Measurements from ENCODE around the gene IPPK.

IPPK gene

GRCh38 chr9:92668746-92669526, 995 bp downstream of the IPPK start:
- peak overlapping the region; percentile 95 for H3K4me3 ChIP-seq (ENCODE audit: low read depth, low read length)
- peaks cover 2% of the 10 kb centered on the region for H3K79me2 ChIP-seq
- peak overlapping the region; percentile 76 for H2AFZ ChIP-seq
- no peaks in the 10 kb centered on the region for H3K9me3 ChIP-seq (ENCODE audit: control insufficient read depth, low read length)
- peak overlapping the region; percentile 83 for H3K4me2 ChIP-seq (ENCODE audit: low read length)
- peaks cover 4% of the 10 kb centered on the region for H3K4me1 ChIP-seq
- no peaks in the 10 kb centered on the region for H3K36me3 ChIP-seq (ENCODE audit: control insufficient read depth, insufficient read depth, low read length)
- no peak for TF ChIP-seq CTCF (IDR thresholded peaks at IDR 0.05)
- H3K9ac ChIP-seq = no peak overlapping the region
- H3K27ac ChIP-seq = peak overlapping the region; percentile 68
- no peaks in the 10 kb centered on the region for H3K27me3 ChIP-seq (ENCODE audit: control insufficient read depth, insufficient read depth, low read length)

- Histone ChIP-seq H3K4me3 (ENCODE audit: low read depth, low read length) (no peak overlapping the region), H3K9ac (no peak overlapping the region), H3K27me3 (ENCODE audit: control insufficient read depth, insufficient read depth, low read length) (no peaks in the 10 kb centered on the region), H3K36me3 (ENCODE audit: control insufficient read depth, insufficient read depth, low read length) (no peaks in the 10 kb centered on the region), H3K9me3 (ENCODE audit: control insufficient read depth, low read length) (no peaks in the 10 kb centered on the region), H3K4me2 (ENCODE audit: low read length) (no peak overlapping the region), H3K4me1 (peaks cover 10% of the 10 kb centered on the region), H3K79me2 (peaks cover 9% of the 10 kb centered on the region), H2AFZ (no peak overlapping the region), H3K27ac (no peak overlapping the region)
- TF ChIP-seq CTCF (IDR thresholded peaks at IDR 0.05) = no peak
These were observed 2.9 kb downstream of the IPPK start for GRCh38 chr9:92666912-92667532.

GRCh38 chr9:92666236-92666635, 3.7 kb downstream of the IPPK start:
- H3K79me2 ChIP-seq = peaks cover 13% of the 10 kb centered on the region
- no peak overlapping the region for H2AFZ ChIP-seq
- H3K27ac ChIP-seq = no peak overlapping the region
- H3K27me3 ChIP-seq (ENCODE audit: control insufficient read depth, insufficient read depth, low read length) = no peaks in the 10 kb centered on the region
- no peaks in the 10 kb centered on the region for H3K36me3 ChIP-seq (ENCODE audit: control insufficient read depth, insufficient read depth, low read length)
- H3K4me2 ChIP-seq (ENCODE audit: low read length) = no peak overlapping the region
- no peaks in the 10 kb centered on the region for H3K9me3 ChIP-seq (ENCODE audit: control insufficient read depth, low read length)
- no peak for TF ChIP-seq CTCF (IDR thresholded peaks at IDR 0.05)
- H3K4me1 ChIP-seq = peaks cover 10% of the 10 kb centered on the region
- H3K9ac ChIP-seq = no peak overlapping the region
- H3K4me3 ChIP-seq (ENCODE audit: low read depth, low read length) = no peak overlapping the region

- Histone ChIP-seq H3K27ac (no peak overlapping the region), H3K4me1 (peaks cover 10% of the 10 kb centered on the region)
These were observed 4.1 kb downstream of the IPPK start for GRCh38 chr9:92665836-92666235.

More at GRCh38 chr9:92665836-92666235, 4.1 kb downstream of the IPPK start:
- H3K4me3 ChIP-seq (ENCODE audit: low read depth, low read length) = no peak overlapping the region
- no peaks in the 10 kb centered on the region for H3K36me3 ChIP-seq (ENCODE audit: control insufficient read depth, insufficient read depth, low read length)
- H3K27me3 ChIP-seq (ENCODE audit: control insufficient read depth, insufficient read depth, low read length) = no peaks in the 10 kb centered on the region
- H2AFZ ChIP-seq = no peak overlapping the region
- H3K79me2 ChIP-seq = peaks cover 13% of the 10 kb centered on the region
- H3K9me3 ChIP-seq (ENCODE audit: control insufficient read depth, low read length) = no peaks in the 10 kb centered on the region
- H3K4me2 ChIP-seq (ENCODE audit: low read length) = no peak overlapping the region
- H3K9ac ChIP-seq = no peak overlapping the region
- TF ChIP-seq CTCF (IDR thresholded peaks at IDR 0.05) = no peak
